Activated CD8-positive, alpha-beta T cell treated with anti-CD3 and anti-CD28 coated beads for 36 hours (primary cell): ENCODE data around the gene TMEM132A. TPM values are rescaled to one million over a fixed set of nuclear protein-coding genes. Genes with fewer than 3 reads are reported as not detected.

ENCODE experiments used
- ATAC-seq: fragments of 200-7000 bp; cut with Tn5 transposase; one replicate; pipeline ENCODE4 v1.10.0; 2021; ENCODE audit warnings: mild to moderate bottlenecking, moderate library complexity
- CTCF ChIA-PET: fragments of 350-600 bp; sonication (Branson Sonifier 250); formaldehyde crosslinking; loops from one replicate; lab custom pipeline; 2021; ENCODE audit warnings: antibody characterized with exemption; lab: Charles Lee
- POLR2A ChIA-PET: fragments of 350-600 bp; sonication (Branson Sonifier 250); formaldehyde crosslinking; loops from one replicate; lab custom pipeline; 2021; ENCODE audit warnings: antibody characterized with exemption; lab: Charles Lee
- DNase-seq: peaks from one replicate; pipeline ENCODE4 v3.0.0-alpha.2; 2020
- H3K27ac Mint-ChIP-seq: one replicate; pipeline ENCODE4 v1.8.0; 2021; ENCODE audit warnings: mild to moderate bottlenecking, mixed read lengths
- H3K27me3 Mint-ChIP-seq: one replicate; pipeline ENCODE4 v1.8.0; 2021; ENCODE audit warnings: mixed read lengths
- H3K36me3 Mint-ChIP-seq: one replicate; pipeline ENCODE4 v1.8.0; 2021; ENCODE audit warnings: low read depth, mixed read lengths
- H3K4me1 Mint-ChIP-seq: one replicate; pipeline ENCODE4 v1.8.0; 2021; ENCODE audit warnings: low read depth, mixed read lengths
- H3K4me3 Mint-ChIP-seq: one replicate; pipeline ENCODE4 v1.8.0; 2021; ENCODE audit warnings: mild to moderate bottlenecking, moderate library complexity, mixed read lengths
- H3K9me3 Mint-ChIP-seq: one replicate; pipeline ENCODE4 v1.8.0; 2021; ENCODE audit warnings: mixed read lengths
- intact Hi-C: fragments of 100-400 bp; cut with micrococcal nuclease; formaldehyde crosslinking; loops from one replicate; pipeline ENCODE4 v1.10.0; 2022
- total RNA-seq, 2 experiments: library from RNA; stranded (reverse); gene quantifications; one replicate each; pipeline ENCODE4 v1.2.3, GENCODE V29; 2021
- TF ChIP-seq, protein P1 (sequence below): fragments of 200-600 bp; IDR thresholded peaks from one replicate; pipeline ENCODE4 v1.8.0; 2022; ENCODE audit warnings: antibody characterized with exemption, mild to moderate bottlenecking

The TMEM132A gene
- total RNA-seq, 2 experiments from 2014 or later = 1.1 to 1.3 TPM

DNA sequence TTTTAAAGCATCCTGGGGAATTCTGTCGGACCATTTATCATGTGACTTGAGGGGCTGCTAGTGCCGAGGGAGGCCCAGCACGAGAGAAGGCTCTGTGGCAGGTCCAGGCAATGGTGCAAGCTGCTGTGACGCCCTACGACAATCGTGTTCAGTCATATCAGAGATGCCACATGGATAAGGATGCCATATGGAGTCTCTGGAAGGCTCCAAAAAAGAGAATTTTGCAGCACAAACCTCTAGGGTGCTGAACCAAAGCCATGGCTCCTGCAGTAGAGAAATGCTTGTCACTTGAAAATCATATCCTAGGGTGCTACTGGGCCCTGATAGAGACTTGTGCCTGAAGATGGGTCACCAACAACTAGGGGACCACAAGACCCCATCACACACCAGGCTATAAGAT, 40.5 kb downstream of the TMEM132A start:
- ATAC-seq (no peak), DNase-seq (no peak)
- TF ChIP-seq, protein P1, sequence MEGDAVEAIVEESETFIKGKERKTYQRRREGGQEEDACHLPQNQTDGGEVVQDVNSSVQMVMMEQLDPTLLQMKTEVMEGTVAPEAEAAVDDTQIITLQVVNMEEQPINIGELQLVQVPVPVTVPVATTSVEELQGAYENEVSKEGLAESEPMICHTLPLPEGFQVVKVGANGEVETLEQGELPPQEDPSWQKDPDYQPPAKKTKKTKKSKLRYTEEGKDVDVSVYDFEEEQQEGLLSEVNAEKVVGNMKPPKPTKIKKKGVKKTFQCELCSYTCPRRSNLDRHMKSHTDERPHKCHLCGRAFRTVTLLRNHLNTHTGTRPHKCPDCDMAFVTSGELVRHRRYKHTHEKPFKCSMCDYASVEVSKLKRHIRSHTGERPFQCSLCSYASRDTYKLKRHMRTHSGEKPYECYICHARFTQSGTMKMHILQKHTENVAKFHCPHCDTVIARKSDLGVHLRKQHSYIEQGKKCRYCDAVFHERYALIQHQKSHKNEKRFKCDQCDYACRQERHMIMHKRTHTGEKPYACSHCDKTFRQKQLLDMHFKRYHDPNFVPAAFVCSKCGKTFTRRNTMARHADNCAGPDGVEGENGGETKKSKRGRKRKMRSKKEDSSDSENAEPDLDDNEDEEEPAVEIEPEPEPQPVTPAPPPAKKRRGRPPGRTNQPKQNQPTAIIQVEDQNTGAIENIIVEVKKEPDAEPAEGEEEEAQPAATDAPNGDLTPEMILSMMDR = no peak
- Mint-ChIP-seq H3K4me3 (no peak overlapping the region), H3K36me3 (no peaks in the 10 kb centered on the region), H3K27me3 (no peaks in the 10 kb centered on the region), H3K4me1 (no peaks in the 10 kb centered on the region), H3K9me3 (peaks cover 4% of the 10 kb centered on the region), H3K27ac (no peak overlapping the region)
- CTCF ChIA-PET = interaction anchor here (1.3 kb wide), 2 partner anchors 27 to 222 kb away, joined by 3 to 5 read pairs; no protein-coding TSS in a partner anchor
- POLR2A ChIA-PET = no interaction called here
- intact Hi-C loops = loop anchor here (5.0 kb wide), 1 partner anchor 222 kb away; no protein-coding TSS in a partner anchor

DNA sequence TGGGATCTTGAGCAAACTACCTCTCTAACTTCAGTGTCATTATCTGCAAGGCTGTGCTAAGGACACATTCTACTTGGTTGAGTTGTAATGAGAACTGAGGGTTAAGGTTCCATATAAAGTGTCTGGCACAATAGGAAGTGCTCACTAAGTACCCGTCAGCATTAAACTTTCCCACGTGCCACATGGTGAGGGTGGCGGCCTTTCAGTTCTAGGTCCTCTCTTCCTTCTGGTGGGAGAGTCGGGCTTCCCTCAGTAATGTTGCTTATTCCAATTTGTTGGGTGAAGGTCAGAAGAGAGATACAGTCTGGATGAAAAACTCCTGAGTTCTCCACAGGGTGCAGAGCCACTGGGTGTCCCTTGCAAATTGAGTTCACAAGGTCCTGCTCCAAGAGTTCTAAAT, 42.6 kb downstream of the TMEM132A start:
- TF ChIP-seq, protein P1 = no peak
- intact Hi-C loops = loop anchor here (5.0 kb wide), 1 partner anchor 220 kb away; no protein-coding TSS in a partner anchor
- Mint-ChIP-seq H3K27me3 (no peaks in the 10 kb centered on the region), H3K36me3 (peaks cover 2% of the 10 kb centered on the region), H3K4me3 (no peak overlapping the region), H3K27ac (no peak overlapping the region), H3K4me1 (peaks cover 16% of the 10 kb centered on the region), H3K9me3 (peaks cover 4% of the 10 kb centered on the region)
- POLR2A ChIA-PET = interaction anchor here (0.8 to 2.2 kb wide), 3 partner anchors 11 to 48 kb away, joined by 3 to 6 read pairs (median 3); no protein-coding TSS in a partner anchor
- ATAC-seq = no peak
- no peak for DNase-seq
- CTCF ChIA-PET = interaction anchor here (0.9 to 1.6 kb wide), 2 partner anchors 136 to 220 kb away, joined by 3 to 4 read pairs; no protein-coding TSS in a partner anchor

DNA sequence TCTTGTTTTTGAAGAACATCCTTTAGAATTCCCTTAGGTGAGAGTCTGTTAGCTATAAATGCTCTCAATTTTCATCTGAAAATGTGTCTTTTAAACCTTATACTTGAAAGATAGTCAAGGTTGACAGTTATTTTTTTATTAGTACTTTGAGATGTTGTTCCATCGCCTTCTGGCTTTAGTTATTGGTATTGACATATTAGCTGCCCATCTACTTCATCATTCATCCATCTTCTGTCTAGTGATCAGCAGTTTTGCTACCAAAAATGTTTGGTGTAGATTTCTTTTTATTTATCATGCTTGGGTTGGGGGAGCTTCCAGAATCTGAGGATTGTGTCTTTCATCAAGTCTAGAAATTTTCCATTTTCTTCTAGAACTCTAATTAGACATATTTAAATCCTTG, 44.0 kb downstream of the TMEM132A start:
- peaks cover 16% of the 10 kb centered on the region for H3K4me1 Mint-ChIP-seq
- POLR2A ChIA-PET = interaction anchor here (0.9 to 2.2 kb wide), 3 partner anchors 19 to 162 kb away, joined by 3 to 6 read pairs (median 4); no protein-coding TSS in a partner anchor
- peaks cover 14% of the 10 kb centered on the region for H3K36me3 Mint-ChIP-seq
- H3K27me3 Mint-ChIP-seq = no peaks in the 10 kb centered on the region
- intact Hi-C loops = loop anchor here (5.0 kb wide), 1 partner anchor 219 kb away; no protein-coding TSS in a partner anchor
- TF ChIP-seq, protein P1 = no peak
- ATAC-seq (no peak), DNase-seq (no peak)
- no peak overlapping the region for H3K27ac Mint-ChIP-seq
- CTCF ChIA-PET = interaction anchor here (0.7 to 2.3 kb wide), 10 partner anchors 14 to 219 kb away, joined by 3 to 9 read pairs (median 3); no protein-coding TSS in a partner anchor
- H3K4me3 Mint-ChIP-seq = no peak overlapping the region
- H3K9me3 Mint-ChIP-seq = peaks cover 4% of the 10 kb centered on the region

DNA sequence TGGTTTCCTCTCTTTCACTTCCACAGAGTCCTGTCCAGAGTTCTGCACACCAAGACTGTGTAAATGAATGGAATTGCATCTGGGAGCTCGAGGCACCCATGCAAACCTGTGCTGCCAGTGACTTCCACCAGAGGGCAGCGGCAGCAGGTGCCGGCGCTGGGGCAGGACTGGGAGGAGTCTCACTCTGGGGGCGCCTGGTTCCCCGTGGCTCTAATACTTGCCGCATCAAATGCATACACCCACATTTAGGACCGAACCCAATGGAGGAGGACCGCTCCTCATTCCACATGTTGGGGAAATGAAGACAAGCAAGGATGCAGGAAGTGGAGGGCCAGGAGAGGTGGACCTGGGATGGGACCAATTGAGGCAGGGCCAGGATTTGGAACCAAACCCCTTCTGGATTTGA, 46.1 kb downstream of the TMEM132A start:
- H3K4me3 Mint-ChIP-seq = peak overlapping the region; percentile 83
- ATAC-seq = peak; percentile 74
- POLR2A ChIA-PET = interaction anchor here (0.8 to 1.7 kb wide), 4 partner anchors 48 to 111 kb away, joined by 3 to 7 read pairs (median 3); no protein-coding TSS in a partner anchor

More for the DNA sequence above, 46.1 kb downstream of the TMEM132A start:
- H3K27me3 Mint-ChIP-seq = no peaks in the 10 kb centered on the region
- H3K27ac Mint-ChIP-seq = peak overlapping the region; percentile 63
- peak; percentile 90 for DNase-seq
- H3K9me3 Mint-ChIP-seq = peaks cover 4% of the 10 kb centered on the region
- CTCF ChIA-PET = interaction anchor here (0.6 to 3.1 kb wide), 32 partner anchors 9 to 200 kb away, joined by 3 to 22 read pairs (median 3); partner anchors contain the start of gene SLC15A3
- H3K36me3 Mint-ChIP-seq = peaks cover 34% of the 10 kb centered on the region
- TF ChIP-seq, protein P1 = peak; percentile 95
- peaks cover 16% of the 10 kb centered on the region for H3K4me1 Mint-ChIP-seq
- intact Hi-C loops = loop anchor here (1.0 kb wide), 1 partner anchor 159 kb away; no protein-coding TSS in a partner anchor
